GM19452 (cell line): ENCODE data around the gene DUSP2.

ENCODE experiments used
- ATAC-seq: cut with Tn5 transposase; IDR thresholded peaks from one replicate; pipeline ENCODE4 v1.9.1; 2021; ENCODE audit not compliant: unreplicated experiment

Gene DUSP2, protein sequence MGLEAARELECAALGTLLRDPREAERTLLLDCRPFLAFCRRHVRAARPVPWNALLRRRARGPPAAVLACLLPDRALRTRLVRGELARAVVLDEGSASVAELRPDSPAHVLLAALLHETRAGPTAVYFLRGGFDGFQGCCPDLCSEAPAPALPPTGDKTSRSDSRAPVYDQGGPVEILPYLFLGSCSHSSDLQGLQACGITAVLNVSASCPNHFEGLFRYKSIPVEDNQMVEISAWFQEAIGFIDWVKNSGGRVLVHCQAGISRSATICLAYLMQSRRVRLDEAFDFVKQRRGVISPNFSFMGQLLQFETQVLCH

DNA sequence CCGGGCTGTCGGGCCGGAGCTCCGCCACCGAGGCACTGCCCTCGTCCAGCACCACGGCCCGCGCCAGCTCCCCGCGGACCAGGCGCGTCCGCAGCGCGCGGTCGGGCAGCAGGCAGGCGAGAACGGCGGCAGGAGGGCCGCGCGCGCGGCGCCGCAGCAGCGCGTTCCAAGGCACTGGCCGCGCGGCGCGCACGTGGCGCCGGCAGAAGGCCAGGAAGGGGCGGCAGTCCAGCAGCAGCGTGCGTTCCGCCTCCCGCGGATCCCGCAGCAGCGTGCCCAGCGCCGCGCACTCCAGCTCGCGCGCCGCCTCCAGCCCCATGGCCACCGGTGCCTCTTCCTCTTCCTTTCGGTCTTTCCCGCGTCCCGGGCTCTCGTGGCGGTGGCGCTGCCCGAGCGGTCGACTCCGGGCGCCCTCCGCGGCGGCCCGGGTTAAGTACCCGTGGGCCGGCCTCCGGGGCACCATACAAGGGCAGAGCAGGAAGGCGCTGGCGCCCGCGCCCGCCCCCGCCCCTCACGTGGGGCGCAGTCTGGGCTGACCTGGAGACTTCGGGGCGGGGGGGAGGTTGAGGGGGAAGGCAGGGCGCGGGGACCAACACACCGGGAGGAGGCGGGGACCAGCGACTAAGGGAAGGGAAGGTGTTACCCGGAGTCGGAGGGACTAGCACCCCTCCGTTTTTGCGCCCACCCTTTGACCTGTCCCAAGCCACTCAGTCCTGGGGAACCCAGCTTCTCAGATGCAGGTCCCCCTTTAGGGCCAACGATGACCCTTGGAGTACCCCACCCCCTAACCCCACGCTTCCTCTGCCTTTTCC lies at the start of gene DUSP2:
DUSP2 (minus strand) TSS at position 405 of the 812 bp plus-strand sequence; CDS start at position 319, 86 bp downstream.
- peak; percentile 48 for ATAC-seq

DNA sequence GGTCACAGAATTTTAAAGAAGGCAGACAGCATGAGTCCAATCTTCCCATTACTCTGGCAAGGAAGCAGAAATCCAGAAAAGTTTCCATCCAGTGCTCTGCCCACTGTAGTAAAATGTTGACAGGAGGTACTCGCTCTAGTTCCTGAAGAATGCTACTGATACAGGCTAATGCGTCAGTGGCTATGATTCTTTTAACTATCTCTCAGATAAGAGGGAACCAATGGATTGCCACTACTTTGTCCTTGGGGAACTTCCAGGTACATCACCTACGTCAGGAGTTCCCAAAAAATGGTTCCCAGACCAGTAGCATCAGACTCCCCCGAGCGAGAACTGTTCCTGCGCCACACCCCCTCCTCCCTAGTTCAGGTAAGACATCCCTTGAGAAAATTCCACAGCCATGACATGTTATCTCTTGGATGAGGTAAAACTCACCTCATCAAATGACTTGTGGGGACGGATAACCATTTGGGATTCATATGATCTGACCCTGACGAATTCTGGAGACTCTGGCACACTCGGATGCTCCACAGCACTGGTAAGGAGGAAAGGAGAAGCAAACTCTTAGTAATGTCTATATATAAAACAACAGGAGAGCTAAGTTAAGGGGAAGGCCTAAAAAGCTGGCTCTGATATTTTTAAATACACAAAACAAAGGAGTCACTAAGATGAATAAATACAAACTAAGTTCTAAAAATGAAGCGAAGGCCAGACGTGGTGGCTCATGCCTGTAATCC lies 46.9 kb upstream of the DUSP2 start:
- ATAC-seq: no peak

DNA sequence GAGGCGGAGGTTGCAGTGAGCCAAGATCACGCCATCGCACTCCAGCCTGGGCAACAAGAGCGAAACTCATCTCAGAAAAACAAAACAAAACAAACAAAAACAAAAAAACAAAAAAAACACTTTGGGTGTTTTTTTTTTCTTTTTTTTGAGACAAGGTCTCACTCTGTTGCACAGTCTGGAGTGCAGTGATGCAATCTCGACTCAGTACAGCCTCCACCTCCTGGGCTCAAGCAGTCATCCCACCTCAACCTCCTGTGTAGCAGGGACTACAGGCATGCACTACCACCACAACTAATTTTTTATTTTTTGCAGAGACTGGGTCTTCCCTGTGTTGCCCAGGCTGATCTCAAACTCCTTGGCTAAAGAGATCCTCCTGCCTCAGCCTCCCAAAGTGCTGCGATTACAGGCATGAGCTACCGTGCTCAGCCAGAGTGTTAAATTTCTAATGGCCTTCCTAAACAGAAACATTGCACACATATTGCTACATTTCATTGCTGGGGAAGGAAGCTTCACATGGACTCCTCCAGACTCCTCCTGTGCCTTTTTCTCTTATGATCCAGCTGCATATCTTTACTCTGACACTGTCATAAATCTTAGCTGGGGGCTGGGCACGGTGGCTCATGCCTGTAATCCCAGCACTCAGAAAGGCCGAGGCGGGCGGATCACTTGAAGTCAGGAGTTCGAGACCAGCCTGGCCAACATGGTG lies 43.7 kb upstream of the DUSP2 start:
- no peak for ATAC-seq

DNA sequence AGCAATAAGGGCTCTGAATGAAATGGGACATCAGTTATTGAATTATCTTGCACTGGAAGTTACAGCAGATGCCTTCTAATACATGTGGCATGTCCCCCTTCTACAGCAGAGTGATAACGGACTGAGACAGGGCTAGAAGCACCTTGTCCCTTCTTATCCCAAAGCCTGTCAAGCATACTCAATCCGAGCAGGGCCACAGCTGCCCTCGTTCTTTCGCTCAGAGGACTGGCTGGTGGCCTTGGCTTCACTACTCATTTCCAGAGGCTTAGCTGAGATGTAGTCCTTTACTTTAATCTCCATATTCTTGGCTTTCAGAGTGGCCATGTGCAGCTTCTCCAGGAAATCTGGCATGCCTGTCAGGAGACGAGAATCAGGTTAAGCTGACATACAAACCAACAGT lies 41.3 kb upstream of the DUSP2 start:
- no peak for ATAC-seq

DNA sequence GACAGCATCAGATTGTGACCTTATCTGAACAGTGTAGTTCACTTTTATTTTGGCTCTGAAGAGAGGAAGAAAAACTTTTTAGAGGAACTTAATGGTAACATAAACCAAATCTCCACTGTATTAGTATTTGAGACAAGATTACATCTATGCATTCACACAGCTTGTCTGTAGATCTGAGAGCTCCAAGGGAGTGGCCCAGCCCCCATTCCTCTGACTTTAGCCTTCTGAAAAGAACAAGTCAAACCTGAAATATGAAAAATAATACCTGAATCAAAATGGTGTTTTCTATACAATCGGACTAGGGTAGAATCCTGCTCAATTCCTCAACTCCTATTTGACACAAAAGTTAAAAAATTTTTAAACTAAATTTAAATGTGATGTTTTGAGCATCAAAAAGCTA lies 40.3 kb upstream of the DUSP2 start:
- ATAC-seq: no peak

DNA sequence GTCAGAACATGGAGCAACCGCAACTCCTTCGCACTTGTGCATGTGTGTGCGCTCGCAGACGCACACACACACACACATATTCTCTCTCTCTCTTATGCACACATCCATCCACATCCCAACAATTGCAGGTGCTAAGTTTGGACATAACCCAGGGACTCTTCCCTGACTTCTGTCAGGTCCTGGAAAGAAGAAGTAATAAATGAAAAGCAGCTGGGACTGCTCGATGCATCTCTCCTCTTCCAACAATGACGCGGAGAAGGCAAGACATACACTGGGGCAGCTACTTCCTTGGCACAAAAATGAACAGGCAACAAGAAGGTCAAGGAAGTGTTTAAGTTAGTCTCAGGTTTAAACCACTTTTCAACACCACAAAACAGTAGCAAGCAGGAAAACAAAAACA lies 39.7 kb upstream of the DUSP2 start:
- no peak for ATAC-seq

DNA sequence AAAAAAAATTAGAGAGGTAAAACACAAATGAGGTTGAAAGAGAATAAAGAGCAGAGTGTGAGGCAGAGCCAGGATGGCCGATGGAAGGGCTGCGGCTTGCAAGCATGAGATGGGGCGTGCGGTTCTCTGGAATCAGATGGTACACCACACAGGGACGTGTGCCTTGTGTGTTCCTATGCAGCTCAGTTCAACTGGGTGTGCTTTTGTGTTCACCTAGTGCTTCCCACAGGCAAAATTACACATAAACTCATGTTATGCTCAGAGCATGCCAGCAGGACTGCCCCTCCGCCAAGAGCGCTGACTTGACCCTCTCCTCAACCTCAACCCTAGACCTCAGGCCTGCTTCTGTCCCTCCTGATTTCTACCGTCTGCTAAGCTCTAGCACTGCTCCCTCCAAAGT lies 38.9 kb upstream of the DUSP2 start:
- ATAC-seq: no peak

DNA sequence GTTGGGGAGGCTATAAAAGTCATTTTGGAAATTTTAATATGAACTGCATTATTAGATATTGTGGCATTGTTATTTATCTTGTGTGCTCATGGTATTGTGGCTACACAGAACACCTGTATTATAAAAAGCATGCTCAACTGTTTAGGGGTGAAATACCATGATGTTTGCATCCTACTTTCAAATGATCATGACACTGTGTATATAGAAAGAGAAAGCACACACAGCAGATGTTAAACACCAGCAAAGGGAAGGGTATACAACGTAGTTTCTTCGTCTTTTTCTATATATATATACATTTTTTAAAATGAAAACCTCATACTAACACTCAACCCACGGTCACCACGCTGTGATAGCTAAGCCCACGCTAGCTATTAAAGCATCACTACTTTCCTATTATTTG lies 36.3 kb upstream of the DUSP2 start:
- ATAC-seq: no peak

DNA sequence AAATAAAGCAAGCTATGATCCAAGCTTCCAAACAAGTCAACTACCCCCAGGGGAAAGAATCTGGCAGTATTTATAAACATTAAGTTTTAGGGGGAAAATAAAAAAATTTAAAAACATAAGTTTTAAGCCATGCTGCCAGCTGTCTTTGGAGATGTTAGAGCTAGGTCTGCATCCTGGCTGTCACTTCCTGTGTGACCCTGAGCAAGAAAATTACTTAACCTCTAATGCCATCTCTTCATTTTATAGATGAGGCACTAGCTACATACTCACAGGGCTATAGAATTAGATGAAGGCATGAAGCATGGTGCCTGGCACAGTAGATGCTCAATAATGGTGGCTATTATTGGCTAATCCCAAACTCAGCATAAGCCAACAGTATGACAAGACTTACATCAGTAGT lies 35.3 kb upstream of the DUSP2 start:
- no peak for ATAC-seq

DNA sequence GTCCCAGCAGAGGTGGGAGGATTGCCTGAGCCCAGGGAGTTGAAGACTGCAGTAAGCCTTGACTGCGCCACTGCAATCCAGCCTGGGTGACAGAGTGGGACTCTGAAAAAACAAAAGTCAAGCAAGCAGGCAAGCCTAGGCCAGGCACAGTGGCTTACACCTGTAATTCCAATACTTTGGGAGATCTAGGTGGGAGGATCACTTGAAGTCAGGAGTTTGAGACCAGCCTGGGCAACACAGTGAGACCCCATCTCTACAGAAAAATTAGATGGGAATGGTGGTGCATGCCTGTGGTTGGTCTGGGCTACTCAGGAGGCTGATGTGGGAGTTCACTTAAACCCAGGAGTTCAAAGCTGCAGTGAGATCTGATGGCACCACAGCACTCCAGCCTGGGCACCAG lies 34.8 kb upstream of the DUSP2 start:
- no peak for ATAC-seq

DNA sequence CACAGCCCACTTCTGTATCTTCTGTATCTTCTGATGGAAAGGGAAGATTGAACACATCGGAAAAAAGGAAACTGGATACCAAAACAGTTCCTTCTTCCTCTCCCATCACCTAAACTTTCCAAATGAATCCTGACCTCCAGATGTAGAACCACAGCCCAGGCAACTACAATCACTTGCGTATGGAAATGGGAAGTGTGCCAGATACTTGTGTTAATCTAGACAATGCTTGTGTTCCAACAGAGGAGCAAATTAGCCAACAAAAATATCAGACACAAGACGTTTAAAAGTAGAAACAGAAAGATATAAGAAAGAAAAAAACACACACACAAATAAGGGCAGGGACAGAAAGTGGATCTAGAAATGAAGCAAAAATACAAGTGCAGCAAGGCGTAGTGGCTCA lies 31.4 kb upstream of the DUSP2 start:
- no peak for ATAC-seq

DNA sequence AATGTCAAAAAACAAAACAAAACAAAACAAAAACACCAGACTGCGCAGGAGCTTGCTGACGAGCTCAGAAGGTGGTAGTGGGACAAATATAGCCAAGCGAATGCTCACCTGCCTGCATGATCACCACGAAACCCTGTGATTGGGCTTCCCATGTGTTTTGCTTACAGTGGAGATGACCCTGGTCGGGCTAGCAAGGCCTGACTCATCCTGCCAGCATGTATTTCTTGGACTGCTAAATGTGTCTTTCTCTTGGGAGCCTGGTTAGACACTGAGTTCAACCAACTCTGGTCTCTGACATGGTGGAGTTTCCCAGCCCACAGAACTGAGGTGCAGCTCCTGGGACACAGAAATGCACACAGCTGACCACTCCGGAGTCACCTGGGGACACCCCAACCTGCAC lies 30.7 kb upstream of the DUSP2 start:
- no peak for ATAC-seq

DNA sequence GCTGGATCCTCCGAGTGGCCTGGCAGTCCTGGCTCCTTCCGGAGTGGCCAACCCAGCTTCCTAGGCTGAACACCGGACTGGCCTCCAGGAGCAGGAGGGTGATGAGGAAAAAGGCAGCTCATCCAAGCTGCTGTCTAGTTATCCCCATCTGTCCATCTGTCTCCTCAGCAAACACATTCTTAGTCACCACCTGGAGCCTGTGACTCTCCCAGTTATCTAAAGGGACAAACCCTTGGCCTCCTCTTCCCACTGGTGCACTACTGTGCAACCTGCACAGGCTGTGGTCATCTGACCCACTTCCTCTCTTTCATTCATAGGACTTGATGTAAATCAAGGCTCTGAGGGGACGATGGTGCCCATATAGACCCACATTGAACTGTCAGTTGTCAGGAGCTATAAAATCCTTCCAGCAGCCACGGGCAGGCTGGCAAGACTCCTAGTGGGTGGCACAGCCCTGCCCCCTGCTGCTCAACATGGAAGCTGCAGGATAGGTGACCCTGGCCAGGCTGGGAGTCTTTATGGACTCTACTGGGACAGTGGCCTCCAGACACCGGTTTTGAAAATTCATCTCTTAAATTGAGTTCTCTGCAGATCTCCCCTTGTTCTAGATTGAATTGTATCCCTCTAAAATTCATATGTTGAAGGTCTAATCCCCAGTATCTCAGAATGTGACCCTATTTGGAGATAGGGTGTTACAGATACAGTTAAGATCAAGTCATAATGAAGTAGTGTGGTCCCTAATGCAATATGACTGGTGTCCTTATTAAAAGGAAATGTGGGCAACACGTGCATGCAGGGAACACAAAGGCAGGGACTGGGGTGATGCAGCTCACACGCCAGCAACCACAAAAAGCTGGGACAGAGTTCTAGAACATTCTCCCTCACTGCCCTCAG lies 29.3 kb upstream of the DUSP2 start:
- no peak for ATAC-seq

DNA sequence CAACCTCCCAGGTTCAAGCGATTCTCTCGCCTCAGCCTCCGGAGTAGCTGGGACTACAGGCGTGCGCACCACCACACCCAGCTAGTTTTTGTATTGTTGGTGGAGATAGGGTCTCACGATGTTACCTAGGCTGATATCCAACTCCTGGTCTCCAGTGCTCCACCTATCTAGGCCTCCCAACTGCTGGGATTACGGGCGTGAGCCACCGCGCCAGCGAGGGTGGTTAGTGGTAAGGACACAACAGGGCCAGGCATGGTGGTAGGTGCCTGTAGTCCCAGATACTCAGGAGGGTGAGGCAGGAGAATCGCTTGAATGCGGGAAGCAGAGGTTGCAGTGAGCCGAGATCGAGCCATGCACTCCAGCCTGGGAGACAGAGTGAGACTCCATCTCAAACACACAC lies 26.6 kb upstream of the DUSP2 start:
- no peak for ATAC-seq

DNA sequence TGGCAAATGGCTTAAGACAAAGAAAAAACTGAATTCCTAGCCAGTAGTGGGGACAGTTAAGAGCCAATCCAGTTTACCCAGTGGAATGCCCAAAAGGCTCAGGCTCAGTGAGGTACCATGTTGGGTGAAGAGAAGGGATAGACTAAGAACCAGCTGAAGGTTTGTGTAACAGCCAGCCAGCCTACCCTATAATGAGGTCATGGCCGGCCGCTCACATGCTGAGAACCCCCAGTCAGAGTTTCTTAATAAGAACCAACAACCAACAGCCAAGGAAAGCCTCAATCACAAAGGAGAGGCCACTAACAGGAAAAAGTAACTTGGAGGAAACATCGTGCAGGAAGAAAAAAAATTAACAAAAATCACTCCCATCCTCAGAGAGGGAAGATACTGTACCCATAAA lies 25.4 kb upstream of the DUSP2 start:
- ATAC-seq: no peak

DNA sequence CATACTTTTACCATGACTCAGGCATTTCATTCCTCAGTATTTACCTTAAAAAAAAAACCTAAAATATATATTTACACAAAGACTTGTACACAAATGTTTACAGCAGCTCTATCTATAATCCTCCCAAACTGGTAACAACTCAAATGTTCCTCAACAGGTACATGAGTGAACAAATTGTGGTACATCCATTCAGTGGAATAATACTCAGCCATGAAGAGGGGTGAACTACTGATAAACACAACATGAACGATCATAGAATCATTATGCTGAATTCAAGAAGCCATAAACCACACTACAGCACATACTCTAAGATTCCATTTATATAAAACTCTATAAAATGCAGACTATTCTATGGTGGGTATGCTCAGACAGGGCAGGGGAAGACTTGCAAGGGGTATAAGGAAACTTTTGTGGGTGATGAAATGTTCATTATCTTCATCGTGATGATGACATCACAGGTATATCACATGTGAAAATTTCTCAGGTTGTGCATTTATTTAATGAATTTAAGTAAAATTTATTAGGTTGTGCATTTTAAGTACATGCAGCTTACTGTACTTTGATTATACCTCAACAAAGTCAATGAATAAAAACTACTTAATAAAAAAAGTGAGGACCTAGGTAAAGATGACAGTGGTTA lies 24.7 kb upstream of the DUSP2 start:
- ATAC-seq: no peak

DNA sequence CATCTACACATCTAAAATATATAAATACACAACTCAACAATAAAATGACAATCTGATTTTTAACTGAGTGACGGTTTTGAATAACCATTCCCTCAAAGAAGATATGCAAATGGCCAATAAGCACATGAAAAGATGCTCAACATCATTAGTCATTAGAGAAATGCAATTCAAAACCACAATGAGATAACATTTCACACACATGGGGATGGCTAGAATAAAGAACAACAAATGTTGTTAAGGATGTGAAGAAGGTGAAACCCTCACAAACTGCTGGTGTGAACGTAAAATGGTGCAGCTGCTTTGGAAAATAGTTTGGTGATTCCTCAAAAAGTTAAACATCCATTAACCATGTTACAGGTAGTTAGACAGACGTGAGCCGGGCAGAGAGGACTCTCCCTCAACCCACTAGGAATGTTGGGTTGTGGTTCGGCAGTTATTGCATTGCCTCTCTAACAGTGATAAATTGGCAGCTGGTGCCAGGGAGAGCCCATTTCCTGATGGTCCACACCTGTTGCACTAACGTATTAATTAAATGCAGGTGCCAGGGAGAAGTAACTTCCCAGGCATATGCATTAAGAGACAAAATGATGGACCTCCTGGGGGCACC lies 22.3 kb upstream of the DUSP2 start:
- no peak for ATAC-seq

DNA sequence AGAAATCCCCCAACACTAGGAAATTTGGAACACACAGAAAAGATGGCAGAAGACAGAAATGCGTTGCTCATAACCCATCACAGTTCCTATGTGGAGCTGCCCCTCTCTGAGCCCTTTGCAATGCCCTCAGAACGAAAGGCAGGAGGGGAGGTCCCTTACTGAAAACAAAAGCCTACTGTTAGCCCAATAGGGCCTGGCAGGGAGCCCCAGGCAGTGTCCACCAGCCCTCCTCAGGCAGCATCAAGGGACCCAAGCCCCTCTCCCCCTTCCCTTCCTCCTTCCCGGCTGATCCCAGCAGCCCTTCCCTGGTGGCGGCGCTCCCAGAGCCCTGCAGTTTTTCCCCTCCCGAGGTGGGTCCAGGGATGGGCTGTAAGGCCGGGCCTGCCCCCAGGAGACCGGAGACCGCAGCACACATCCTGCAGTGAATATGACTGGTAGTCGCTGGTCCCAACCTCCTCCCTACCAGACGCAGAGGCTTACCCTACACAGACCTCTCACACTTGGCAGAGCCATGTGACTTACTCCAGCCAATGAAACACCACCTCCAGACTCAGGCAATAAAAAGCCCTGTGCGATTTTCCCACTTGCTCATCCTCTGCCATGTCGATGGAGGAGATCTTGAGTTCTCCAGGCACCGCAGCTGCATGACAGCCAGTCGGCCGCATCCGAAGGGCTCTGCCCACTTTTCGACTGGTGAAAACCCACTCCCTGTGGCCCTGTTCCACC lies 19.4 kb upstream of the DUSP2 start:
- peak; percentile 68 for ATAC-seq
